Nasal cavity respiratory epithelium epithelial cell of viscerocranial mucosa (primary cell): ENCODE data around the gene PRKAR2B. TPM values are rescaled to one million over a fixed set of nuclear protein-coding genes. Genes with fewer than 3 reads are reported as not detected.

Experiments used
- total RNA-seq: library from RNA; depleted of rRNA; stranded (reverse); fragments of >200 nt; gene quantifications from 2 replicates; pipeline ENCODE4 v1.2.3, GENCODE V29; 2014

Gene PRKAR2B
- under 0.01 TPM in 1 of 2 replicates, not detected in the other for total RNA-seq

DNA sequence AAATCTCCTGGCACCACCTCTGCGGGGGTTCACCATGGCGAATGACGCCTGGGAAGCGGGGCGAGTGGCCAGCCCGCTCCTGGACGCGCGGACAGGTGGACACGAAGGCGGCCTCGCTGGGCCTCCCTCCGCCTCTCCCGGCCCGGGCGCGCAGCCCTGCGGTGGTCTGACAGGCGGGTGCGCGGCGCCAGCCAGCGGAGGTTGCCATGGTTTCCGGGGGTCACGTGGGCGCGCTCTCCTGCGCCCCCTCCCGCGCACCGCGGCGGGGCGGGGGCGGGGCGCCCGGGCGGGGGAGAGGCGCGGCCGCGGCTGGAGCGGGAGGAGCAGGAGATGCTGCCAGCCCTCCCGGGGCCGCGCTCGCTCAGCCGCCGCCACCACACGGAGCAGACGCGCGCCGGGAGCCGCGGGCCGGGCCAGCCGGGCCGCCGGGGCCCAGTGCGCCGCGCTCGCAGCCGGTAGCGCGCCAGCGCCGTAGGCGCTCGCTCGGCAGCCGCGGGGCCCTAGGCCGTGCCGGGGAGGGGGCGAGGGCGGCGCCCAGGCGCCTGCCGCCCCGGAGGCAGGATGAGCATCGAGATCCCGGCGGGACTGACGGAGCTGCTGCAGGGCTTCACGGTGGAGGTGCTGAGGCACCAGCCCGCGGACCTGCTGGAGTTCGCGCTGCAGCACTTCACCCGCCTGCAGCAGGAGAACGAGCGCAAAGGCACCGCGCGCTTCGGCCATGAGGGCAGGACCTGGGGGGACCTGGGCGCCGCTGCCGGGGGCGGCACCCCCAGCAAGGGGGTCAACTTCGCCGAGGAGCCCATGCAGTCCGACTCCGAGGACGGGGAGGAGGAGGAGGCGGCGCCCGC, at the start of gene PRKAR2B:
Gene PRKAR2B, plus strand, starts transcription at position 359 of the 848 bp plus-strand sequence. Its CDS starts 203 bp downstream, at position 562.

GRCh38 chr7:107168233-107169119, 124.0 kb downstream of the PRKAR2B start, which contains the start of gene HBP1:
Gene HBP1 (plus strand): TSS chr7:107169003. CDS start chr7:107179894, 10,891 bp downstream.

Other genes with a start within 250 kb of the PRKAR2B start
- under 0.01 TPM in 1 of 2 replicates, not detected in the other for gene PIK3CG, start 179.4 kb upstream of the PRKAR2B start, total RNA-seq
- 69.0 and 72.8 TPM in 2 replicates for gene HBP1, start 124.3 kb downstream of the PRKAR2B start, total RNA-seq